ENCODE data around the gene IL36B. TPM values are rescaled to one million over a fixed set of nuclear protein-coding genes. Genes with fewer than 3 reads are reported as not detected.

The IL36B gene
- total RNA-seq, 1 donor from 2014 or later, result not detected

- H3K9me3 ChIP-seq (ENCODE audit: control insufficient read depth in 3 of 3, low read length in 3 of 3), result peaks cover 0 to 2% (median 0%) of the 10 kb centered on the region in 3 donors
These were observed 5.8 kb upstream of the IL36B start for GRCh38 chr2:113058411-113058994.

GRCh38 chr2:113057117-113057516, 4.5 kb upstream of the IL36B start:
- Histone ChIP-seq H3K36me3 (ENCODE audit: control insufficient read depth in 3 of 3, insufficient read depth in 3 of 3, low read length in 3 of 3) (no peaks in the 10 kb centered on the region), H3K4me3 (ENCODE audit: low read length in 3 of 3) (no peak overlapping the region), H3K4me1 (ENCODE audit: control insufficient read depth in 3 of 3, insufficient read depth in 3 of 3, low read length in 3 of 3) (no peaks in the 10 kb centered on the region), H3K27ac (ENCODE audit: low read depth, low read length) (no peak overlapping the region), H3K27me3 (ENCODE audit: control insufficient read depth in 3 of 3, insufficient read depth in 3 of 3, low read length in 3 of 3) (peaks cover 0 to 3% (median 1%) of the 10 kb centered on the region in 3 donors), H3K9me3 (ENCODE audit: control insufficient read depth in 3 of 3, low read length in 3 of 3) (peaks cover 0 to 2% (median 0%) of the 10 kb centered on the region in 3 donors), H3K9ac (ENCODE audit: low read depth in 1 of 3, low read length in 3 of 3) (no peak overlapping the region)

More at GRCh38 chr2:113058411-113058994, 5.8 kb upstream of the IL36B start:
- H3K27ac ChIP-seq (ENCODE audit: low read depth, low read length), result no peak overlapping the region
- H3K9ac ChIP-seq (ENCODE audit: low read depth in 1 of 3, low read length in 3 of 3), result no peak overlapping the region
- no peaks in the 10 kb centered on the region for H3K36me3 ChIP-seq (ENCODE audit: control insufficient read depth in 3 of 3, insufficient read depth in 3 of 3, low read length in 3 of 3)
- no peaks in the 10 kb centered on the region for H3K4me1 ChIP-seq (ENCODE audit: control insufficient read depth in 3 of 3, insufficient read depth in 3 of 3, low read length in 3 of 3)
- H3K4me3 ChIP-seq (ENCODE audit: low read length in 3 of 3), result no peak overlapping the region
- H3K27me3 ChIP-seq (ENCODE audit: control insufficient read depth in 3 of 3, insufficient read depth in 3 of 3, low read length in 3 of 3), result peaks cover 0 to 5% (median 3%) of the 10 kb centered on the region in 3 donors

- no peak overlapping the region for H3K4me3 ChIP-seq (ENCODE audit: low read length in 3 of 3)
- H3K9me3 ChIP-seq (ENCODE audit: control insufficient read depth in 3 of 3, low read length in 3 of 3), result peaks cover 0 to 2% (median 0%) of the 10 kb centered on the region in 3 donors
- H3K36me3 ChIP-seq (ENCODE audit: control insufficient read depth in 3 of 3, insufficient read depth in 3 of 3, low read length in 3 of 3), result no peaks in the 10 kb centered on the region
- H3K27me3 ChIP-seq (ENCODE audit: control insufficient read depth in 3 of 3, insufficient read depth in 3 of 3, low read length in 3 of 3), result peaks cover 0 to 3% (median 0%) of the 10 kb centered on the region in 3 donors
- H3K27ac ChIP-seq (ENCODE audit: low read depth, low read length), result no peak overlapping the region
- no peaks in the 10 kb centered on the region for H3K4me1 ChIP-seq (ENCODE audit: control insufficient read depth in 3 of 3, insufficient read depth in 3 of 3, low read length in 3 of 3)
- no peak overlapping the region for H3K9ac ChIP-seq (ENCODE audit: low read depth in 1 of 3, low read length in 3 of 3)
These were observed 3.9 kb upstream of the IL36B start for GRCh38 chr2:113056521-113056920.

GRCh38 chr2:113054066-113054465, 1.4 kb upstream of the IL36B start:
- no peak overlapping the region for H3K27ac ChIP-seq (ENCODE audit: low read depth, low read length)
- no peak overlapping the region for H3K4me3 ChIP-seq (ENCODE audit: low read length in 3 of 3)
- no peaks in the 10 kb centered on the region for H3K36me3 ChIP-seq (ENCODE audit: control insufficient read depth in 3 of 3, insufficient read depth in 3 of 3, low read length in 3 of 3)
- no peak overlapping the region for H3K9ac ChIP-seq (ENCODE audit: low read depth in 1 of 3, low read length in 3 of 3)
- no peaks in the 10 kb centered on the region for H3K27me3 ChIP-seq (ENCODE audit: control insufficient read depth in 3 of 3, insufficient read depth in 3 of 3, low read length in 3 of 3)
- no peaks in the 10 kb centered on the region for H3K4me1 ChIP-seq (ENCODE audit: control insufficient read depth in 3 of 3, insufficient read depth in 3 of 3, low read length in 3 of 3)
- H3K9me3 ChIP-seq (ENCODE audit: control insufficient read depth in 3 of 3, low read length in 3 of 3), result peaks cover 0 to 2% (median 0%) of the 10 kb centered on the region in 3 donors

GRCh38 chr2:113053666-113054065, 999 bp upstream of the IL36B start:
- Histone ChIP-seq H3K27ac (ENCODE audit: low read depth, low read length) (no peak overlapping the region), H3K4me3 (ENCODE audit: low read length in 3 of 3) (no peak overlapping the region), H3K36me3 (ENCODE audit: control insufficient read depth in 3 of 3, insufficient read depth in 3 of 3, low read length in 3 of 3) (no peaks in the 10 kb centered on the region), H3K4me1 (ENCODE audit: control insufficient read depth in 3 of 3, insufficient read depth in 3 of 3, low read length in 3 of 3) (no peaks in the 10 kb centered on the region), H3K9ac (ENCODE audit: low read depth in 1 of 3, low read length in 3 of 3) (no peak overlapping the region), H3K27me3 (ENCODE audit: control insufficient read depth in 3 of 3, insufficient read depth in 3 of 3, low read length in 3 of 3) (no peaks in the 10 kb centered on the region), H3K9me3 (ENCODE audit: control insufficient read depth in 3 of 3, low read length in 3 of 3) (peaks cover 0 to 2% (median 0%) of the 10 kb centered on the region in 3 donors)

- Histone ChIP-seq H3K4me1 (ENCODE audit: control insufficient read depth in 3 of 3, insufficient read depth in 3 of 3, low read length in 3 of 3) (no peaks in the 10 kb centered on the region), H3K36me3 (ENCODE audit: control insufficient read depth in 3 of 3, insufficient read depth in 3 of 3, low read length in 3 of 3) (no peaks in the 10 kb centered on the region)
These were observed 1.5 kb downstream of the IL36B start for GRCh38 chr2:113050921-113051895.

GRCh38 chr2:113046465-113046864, 6.2 kb downstream of the IL36B start:
- no peak overlapping the region for H3K4me3 ChIP-seq (ENCODE audit: low read length in 3 of 3)

More at GRCh38 chr2:113050921-113051895, 1.5 kb downstream of the IL36B start:
- Histone ChIP-seq H3K9ac (ENCODE audit: low read depth in 1 of 3, low read length in 3 of 3) (no peak overlapping the region), H3K27me3 (ENCODE audit: control insufficient read depth in 3 of 3, insufficient read depth in 3 of 3, low read length in 3 of 3) (no peaks in the 10 kb centered on the region), H3K4me3 (ENCODE audit: low read length in 3 of 3) (no peak overlapping the region), H3K9me3 (ENCODE audit: control insufficient read depth in 3 of 3, low read length in 3 of 3) (peaks cover 0 to 2% (median 0%) of the 10 kb centered on the region in 3 donors), H3K27ac (ENCODE audit: low read depth, low read length) (no peak overlapping the region)

GRCh38 chr2:113041871-113042270, 10.8 kb downstream of the IL36B start:
- H3K9me3 ChIP-seq (ENCODE audit: control insufficient read depth in 3 of 3, low read length in 3 of 3), result no peaks in the 10 kb centered on the region
- no peaks in the 10 kb centered on the region for H3K36me3 ChIP-seq (ENCODE audit: control insufficient read depth in 3 of 3, insufficient read depth in 3 of 3, low read length in 3 of 3)
- H3K9ac ChIP-seq (ENCODE audit: low read depth in 1 of 3, low read length in 3 of 3), result no peak overlapping the region
- H3K4me3 ChIP-seq (ENCODE audit: low read length in 3 of 3), result no peak overlapping the region
- no peaks in the 10 kb centered on the region for H3K27me3 ChIP-seq (ENCODE audit: control insufficient read depth in 3 of 3, insufficient read depth in 3 of 3, low read length in 3 of 3)
- no peaks in the 10 kb centered on the region for H3K4me1 ChIP-seq (ENCODE audit: control insufficient read depth in 3 of 3, insufficient read depth in 3 of 3, low read length in 3 of 3)
- H3K27ac ChIP-seq (ENCODE audit: low read depth, low read length), result no peak overlapping the region

More at GRCh38 chr2:113046465-113046864, 6.2 kb downstream of the IL36B start:
- H3K9me3 ChIP-seq (ENCODE audit: control insufficient read depth in 3 of 3, low read length in 3 of 3), result no peaks in the 10 kb centered on the region
- no peaks in the 10 kb centered on the region for H3K27me3 ChIP-seq (ENCODE audit: control insufficient read depth in 3 of 3, insufficient read depth in 3 of 3, low read length in 3 of 3)
- H3K36me3 ChIP-seq (ENCODE audit: control insufficient read depth in 3 of 3, insufficient read depth in 3 of 3, low read length in 3 of 3), result no peaks in the 10 kb centered on the region
- no peak overlapping the region for H3K9ac ChIP-seq (ENCODE audit: low read depth in 1 of 3, low read length in 3 of 3)
- H3K27ac ChIP-seq (ENCODE audit: low read depth, low read length), result no peak overlapping the region
- H3K4me1 ChIP-seq (ENCODE audit: control insufficient read depth in 3 of 3, insufficient read depth in 3 of 3, low read length in 3 of 3), result no peaks in the 10 kb centered on the region

- H3K4me1 ChIP-seq (ENCODE audit: control insufficient read depth in 3 of 3, insufficient read depth in 3 of 3, low read length in 3 of 3), result no peaks in the 10 kb centered on the region
- H3K9ac ChIP-seq (ENCODE audit: low read depth in 1 of 3, low read length in 3 of 3), result no peak overlapping the region
- H3K4me3 ChIP-seq (ENCODE audit: low read length in 3 of 3), result no peak overlapping the region
These were observed 12.9 kb downstream of the IL36B start for GRCh38 chr2:113039719-113040118.

GRCh38 chr2:113039158-113039557, 13.5 kb downstream of the IL36B start:
- Histone ChIP-seq H3K36me3 (ENCODE audit: control insufficient read depth in 3 of 3, insufficient read depth in 3 of 3, low read length in 3 of 3) (no peaks in the 10 kb centered on the region), H3K4me1 (ENCODE audit: control insufficient read depth in 3 of 3, insufficient read depth in 3 of 3, low read length in 3 of 3) (no peaks in the 10 kb centered on the region), H3K9me3 (ENCODE audit: control insufficient read depth in 3 of 3, low read length in 3 of 3) (no peaks in the 10 kb centered on the region), H3K4me3 (ENCODE audit: low read length in 3 of 3) (no peak overlapping the region), H3K27me3 (ENCODE audit: control insufficient read depth in 3 of 3, insufficient read depth in 3 of 3, low read length in 3 of 3) (no peaks in the 10 kb centered on the region), H3K9ac (ENCODE audit: low read depth in 1 of 3, low read length in 3 of 3) (no peak overlapping the region), H3K27ac (ENCODE audit: low read depth, low read length) (no peak overlapping the region)

More at GRCh38 chr2:113039719-113040118, 12.9 kb downstream of the IL36B start:
- Histone ChIP-seq H3K36me3 (ENCODE audit: control insufficient read depth in 3 of 3, insufficient read depth in 3 of 3, low read length in 3 of 3) (no peaks in the 10 kb centered on the region), H3K27ac (ENCODE audit: low read depth, low read length) (no peak overlapping the region), H3K27me3 (ENCODE audit: control insufficient read depth in 3 of 3, insufficient read depth in 3 of 3, low read length in 3 of 3) (no peaks in the 10 kb centered on the region), H3K9me3 (ENCODE audit: control insufficient read depth in 3 of 3, low read length in 3 of 3) (no peaks in the 10 kb centered on the region)
